IMR-90 (cell line): ENCODE measurements around the gene VCP. TPM values are rescaled to one million over a fixed set of nuclear protein-coding genes. Genes with fewer than 3 reads are reported as not detected.

Source experiments
- ATAC-seq: fragments of 200-7000 bp; cut with Tn5 transposase; 2 replicates; pipeline ENCODE4 v1.9.1; 2020; ENCODE audit warnings: low read depth, mild to moderate bottlenecking, moderate library complexity
- BruUV-seq: library from RNA; stranded (reverse); fragments of 400-500 nt; replicated peaks from 2 replicates; lab custom pipeline; 2021; lab: Mats Ljungman, UMichigan
- CTCF ChIA-PET: fragments of 300-600 bp; formaldehyde crosslinking; extraction: SDS; loops from one replicate; lab custom pipeline; 2021; ENCODE audit warnings: antibody characterized with exemption; lab: Yijun Ruan, JAX
- POLR2A ChIA-PET: fragments of 300-600 bp; sonication (Branson Sonifier 250); formaldehyde crosslinking; loops from one replicate; lab custom pipeline; 2022; ENCODE audit warnings: antibody characterized with exemption; ENCODE audit not compliant: unreplicated experiment; lab: Charles Lee
- DNase-seq: peaks from one replicate; pipeline ENCODE4 v3.0.0; 2013
- H2AFZ ChIP-seq: replicated peaks from 2 replicates; pipeline ENCODE3; 2013; ENCODE audit warnings: low read length, mild to moderate bottlenecking; ENCODE audit not compliant: poor library complexity
- H2AK5ac ChIP-seq: 2 replicates; pipeline ENCODE4 v1.6.1; 2013; ENCODE audit warnings: low read depth, low read length, inconsistent platforms
- H2AK9ac ChIP-seq: replicated peaks from 2 replicates; pipeline ENCODE3; 2013; ENCODE audit warnings: mild to moderate bottlenecking, low read depth, low read length, moderate library complexity; ENCODE audit not compliant: poor library complexity
- H2BK120ac ChIP-seq: 2 replicates; pipeline ENCODE4 v1.6.1; 2013; ENCODE audit warnings: low read depth, low read length, inconsistent platforms
- H2BK15ac ChIP-seq: 3 replicates; pipeline ENCODE4 v1.6.1; 2013; ENCODE audit warnings: low read depth, low read length, inconsistent platforms
- H2BK20ac ChIP-seq: 2 replicates; pipeline ENCODE4 v1.6.1; 2013; ENCODE audit warnings: low read depth, mild to moderate bottlenecking, inconsistent platforms, low read length, moderate library complexity
- H2BK5ac ChIP-seq: 2 replicates; pipeline ENCODE4 v1.6.1; 2013; ENCODE audit warnings: mild to moderate bottlenecking, low read depth, low read length, inconsistent platforms; ENCODE audit not compliant: poor library complexity, severe bottlenecking
- H3K14ac ChIP-seq: replicated peaks from 2 replicates; pipeline ENCODE4 v1.6.1; 2013; ENCODE audit warnings: low read depth, low read length, inconsistent platforms
- H3K18ac ChIP-seq: 2 replicates; pipeline ENCODE4 v1.6.1; 2013; ENCODE audit warnings: low read depth, low read length, control low read depth
- H3K23ac ChIP-seq: 2 replicates; pipeline ENCODE4 v1.6.1; 2013; ENCODE audit warnings: low read depth, low read length, inconsistent platforms
- H3K27ac ChIP-seq: 2 replicates; pipeline ENCODE4 v1.5.1; 2013; ENCODE audit warnings: mild to moderate bottlenecking, control low read depth, low read length; ENCODE audit not compliant: insufficient read depth
- H3K27me3 ChIP-seq: 2 replicates; pipeline ENCODE4 v1.6.1; 2013; ENCODE audit warnings: low read length; ENCODE audit not compliant: control insufficient read depth, insufficient read depth
- H3K36me3 ChIP-seq: 2 replicates; pipeline ENCODE4 v1.6.1; 2013; ENCODE audit warnings: low read length, mixed read lengths; ENCODE audit not compliant: control insufficient read depth, insufficient read depth
- H3K4ac ChIP-seq: 2 replicates; pipeline ENCODE4 v1.6.1; 2013; ENCODE audit warnings: low read depth, low read length, inconsistent platforms
- H3K4me1 ChIP-seq: 2 replicates; pipeline ENCODE4 v1.6.1; 2013; ENCODE audit warnings: low read length, mixed read lengths; ENCODE audit not compliant: control insufficient read depth, insufficient read depth
- H3K4me2 ChIP-seq: 2 replicates; pipeline ENCODE4 v1.6.1; 2013; ENCODE audit warnings: low read depth, mild to moderate bottlenecking, control low read depth, low read length, moderate library complexity
- H3K4me3 ChIP-seq: 2 replicates; pipeline ENCODE4 v1.5.1; 2013; ENCODE audit warnings: low read depth, mild to moderate bottlenecking, control low read depth, low read length, moderate library complexity; ENCODE audit not compliant: insufficient read depth
- H3K56ac ChIP-seq: 2 replicates; pipeline ENCODE4 v1.6.1; 2013; ENCODE audit warnings: low read length, inconsistent platforms; ENCODE audit not compliant: insufficient read depth; ENCODE audit errors: extremely low read depth
- H3K79me1 ChIP-seq, 2 experiments: 2 replicates each; pipeline ENCODE4 v1.6.1; 2013; ENCODE audit warnings: low read length in 2 of 2, inconsistent platforms in 1 of 2, low read depth in 1 of 2
- H3K9ac ChIP-seq: 2 replicates; pipeline ENCODE4 v1.6.1; 2013; ENCODE audit warnings: low read depth, low read length, control low read depth
- H3K9me1 ChIP-seq: 2 replicates; pipeline ENCODE4 v1.6.1; 2013; ENCODE audit warnings: low read length, inconsistent platforms; ENCODE audit not compliant: insufficient read depth
- H3K9me3 ChIP-seq: 2 replicates; pipeline ENCODE4 v1.6.1; 2013; ENCODE audit warnings: low read length; ENCODE audit not compliant: control insufficient read depth, insufficient read depth
- H4K20me1 ChIP-seq: 2 replicates; pipeline ENCODE4 v1.6.1; 2013; ENCODE audit warnings: low read length, inconsistent platforms; ENCODE audit not compliant: insufficient read depth
- H4K5ac ChIP-seq: 2 replicates; pipeline ENCODE4 v1.6.1; 2013; ENCODE audit warnings: mild to moderate bottlenecking, low read depth, low read length, control low read depth
- H4K8ac ChIP-seq, 2 experiments: 2 replicates each; pipeline ENCODE4 v1.6.1; 2013; ENCODE audit warnings: low read depth in 2 of 2, low read length in 2 of 2, control low read depth in 1 of 2, inconsistent platforms in 1 of 2
- H4K91ac ChIP-seq: 2 replicates; pipeline ENCODE4 v1.6.1; 2013; ENCODE audit warnings: low read depth, low read length, inconsistent platforms; ENCODE audit not compliant: insufficient read depth
- CEBPB ChIP-seq: IDR thresholded peaks from 2 replicates; pipeline ENCODE4 v1.6.1; 2012; ENCODE audit warnings: low read depth, low read length, improper control_type of control experiment
- POLR2A ChIP-seq: IDR thresholded peaks from 2 replicates; pipeline ENCODE4 v1.6.1; 2012; ENCODE audit warnings: mild to moderate bottlenecking, low read depth, low read length
- RFX5 ChIP-seq: IDR thresholded peaks from 2 replicates; pipeline ENCODE4 v1.8.0; 2012; ENCODE audit warnings: low read depth, mild to moderate bottlenecking, low read length, moderate library complexity
- WGBS, 2 experiments: methylation state at CpG; one replicate each; pipeline versions ENCODE4 v1.1.5 to v1.1.7; 2013; ENCODE audit warnings: missing lambda C conversion rate in 2 of 2; ENCODE audit not compliant: insufficient read length in 1 of 2; ENCODE audit errors: extremely low coverage in 2 of 2; 5-methylcytosine and 5-hydroxymethylcytosine counted together
- dilution Hi-C: fragments of 300-500 bp; cut with HindIII; formaldehyde crosslinking; loops from one replicate; pipeline ENCODE4 v1.14.3; 2018; ENCODE audit warnings: low sequenced_read_pairs; ENCODE audit not compliant: unreplicated experiment
- in situ Hi-C: fragments of 300-500 bp; cut with MboI; formaldehyde crosslinking; loops from 3 replicates; pipeline ENCODE4 v1.14.3; 2019; ENCODE audit warnings: low sequenced_read_pairs, inconsistent platforms, mixed read lengths
- intact Hi-C: fragments of 100-400 bp; cut with micrococcal nuclease; formaldehyde crosslinking; loops from 2 replicates; pipeline ENCODE4 v1.10.0; 2022
- polyA plus RNA-seq, 3 experiments: library from polyadenylated mRNA; depleted of rRNA; stranded (reverse); fragments of >200 nt; gene quantifications; 2 replicates each; pipeline ENCODE4 v1.2.3, GENCODE V29; 2012; ENCODE audit warnings: low replicate concordance in 1 of 3
- total RNA-seq: library from RNA; depleted of rRNA; stranded (reverse); fragments of >200 nt; gene quantifications from 2 replicates; pipeline ENCODE4 v1.2.3, GENCODE V29; 2012

The VCP gene
- total and polyA plus RNA-seq, 2 of the 4 experiments (the other 2 are of a cell fraction), result 292 to 516 TPM

DNA sequence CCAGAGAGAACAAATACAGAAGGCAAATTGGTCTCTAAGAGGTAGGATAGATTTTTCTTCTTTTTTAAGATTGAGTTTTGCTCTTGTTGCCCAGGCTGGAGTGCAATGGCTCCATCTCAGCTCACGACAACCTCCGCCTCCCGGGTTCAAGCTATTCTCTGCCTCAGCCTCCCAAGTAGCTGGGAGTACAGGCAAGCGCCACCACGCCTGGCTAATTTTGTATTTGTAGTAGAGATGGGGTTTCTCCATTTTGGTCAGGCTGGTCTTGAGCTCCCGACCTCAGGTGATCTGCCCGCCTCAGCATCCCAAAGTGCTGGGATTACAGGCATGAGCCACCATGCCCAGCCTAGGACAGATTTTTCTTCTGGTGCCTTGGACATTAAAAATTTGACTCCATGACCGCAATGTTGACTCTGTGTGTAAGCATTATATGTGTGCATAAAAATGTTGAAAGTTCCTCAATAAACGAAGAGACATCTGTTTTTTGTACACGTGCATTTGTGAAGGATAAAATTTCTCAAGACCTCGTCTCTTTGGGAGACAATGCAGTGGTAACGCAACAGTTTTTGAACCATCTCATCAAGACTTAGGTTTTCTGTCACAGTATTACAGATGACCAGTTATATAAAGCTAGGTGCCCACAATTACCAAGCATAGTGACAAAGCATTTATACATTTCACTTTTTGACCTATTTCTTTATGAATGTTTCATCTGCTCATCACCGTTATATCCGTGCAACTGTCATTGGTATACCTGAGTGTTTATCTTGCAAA is 17.4 kb downstream of the VCP start (continued):
- TF ChIP-seq CEBPB, result no peak

DNA sequence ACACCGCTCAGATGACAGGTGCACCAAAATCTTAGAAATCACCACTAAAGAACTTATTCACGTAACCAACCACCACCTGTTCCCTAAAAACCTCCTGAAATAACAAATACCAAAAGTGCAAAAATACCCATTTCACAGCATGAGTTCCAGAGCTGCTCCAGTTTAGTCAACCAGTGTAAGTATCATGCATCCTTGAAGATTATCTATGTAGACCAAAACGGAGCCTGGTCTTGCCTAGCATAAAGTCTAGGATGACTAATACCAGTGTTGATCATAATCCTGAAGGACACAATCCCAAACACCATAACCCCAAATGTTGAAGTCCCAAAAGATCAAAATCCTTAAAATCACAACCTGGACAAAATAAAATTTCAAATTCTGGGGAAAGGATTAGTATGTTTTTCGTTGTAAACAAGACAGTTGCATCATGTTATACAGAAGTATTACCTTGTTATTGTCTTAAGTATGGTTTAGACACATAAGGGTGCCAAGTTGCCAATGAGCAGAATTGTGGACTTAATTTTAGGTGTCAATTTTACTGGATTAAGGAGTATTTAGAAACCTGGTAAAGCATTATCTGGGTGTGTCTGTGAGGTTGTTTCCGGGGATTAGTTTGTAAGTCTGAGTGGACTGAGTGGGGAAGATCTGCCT is 18.1 kb downstream of the VCP start:
- ATAC-seq (no peak), DNase-seq (no peak)
- Histone ChIP-seq H3K4ac (no peak overlapping the region), H2AFZ (no peak overlapping the region), H4K91ac (no peak overlapping the region), H3K56ac (no peak overlapping the region), H3K9me1 (peaks cover 1% of the 10 kb centered on the region; the same call in 1 of the 2 replicates), H3K79me1 (peaks cover 23 to 42% of the 10 kb centered on the region in 2 experiments), H4K5ac (no peak overlapping the region), H2BK5ac (no peak overlapping the region), H3K4me1 (no peaks in the 10 kb centered on the region), H3K4me3 (no peak overlapping the region), H3K4me2 (no peak overlapping the region), H3K27me3 (no peaks in the 10 kb centered on the region), H3K27ac (no peak overlapping the region), H3K14ac (no peak overlapping the region), H3K9me3 (no peaks in the 10 kb centered on the region), H2BK120ac (no peak overlapping the region), H2BK20ac (no peak overlapping the region), H2AK5ac (no peak overlapping the region), H4K8ac (no peak overlapping the region), H3K9ac (no peak overlapping the region), H2AK9ac (no peak overlapping the region), H3K18ac (no peak overlapping the region), H3K36me3 (peaks cover 50% of the 10 kb centered on the region), H3K23ac (no peak overlapping the region), H2BK15ac (no peak overlapping the region), H4K20me1 (peaks cover 13% of the 10 kb centered on the region; the same call in 1 of the 2 replicates)
- WGBS, 2 experiments, result no CpG with 5 or more reads among the region's 5 CpGs
- intact Hi-C loops, result no loop called here
- POLR2A ChIA-PET, result no interaction called here
- peak; percentile 30; the same call in 1 of the 2 replicates for TF ChIP-seq POLR2A
- no peak for TF ChIP-seq RFX5
- CTCF ChIA-PET, result no interaction called here
- dilution Hi-C loops, result no loop called here
- no TSS peak for BruUV-seq
- in situ Hi-C loops, result no loop called here
